HCT116 (cell line): ENCODE data around the gene VEPH1. TPM values are rescaled to one million over a fixed set of nuclear protein-coding genes. Genes with fewer than 3 reads are reported as not detected.

ENCODE experiments used
- ATAC-seq: fragments of 200-7000 bp; cut with Tn5 transposase; 2 replicates; pipeline ENCODE4 v1.9.1; 2020; ENCODE audit warnings: mild to moderate bottlenecking, moderate library complexity
- BruUV-seq: library from RNA; stranded (reverse); fragments of 400-500 nt; replicated peaks from 2 replicates; lab custom pipeline; 2021; lab: Mats Ljungman, UMichigan
- CTCF ChIA-PET: fragments of 300-600 bp; sonication (Branson Sonifier 250); formaldehyde crosslinking; loops from one replicate; lab custom pipeline; 2021; ENCODE audit warnings: antibody characterized with exemption; lab: Charles Lee
- POLR2A ChIA-PET: fragments of 300-600, 350-600 bp; sonication (Branson Sonifier 250); formaldehyde crosslinking; loops from one replicate; lab custom pipeline; 2021; ENCODE audit warnings: antibody characterized with exemption; lab: Charles Lee
- RAD21 ChIA-PET, 2 experiments: fragments of 300-600 bp; sonication (Branson Sonifier 250); formaldehyde crosslinking; loops; one replicate each; lab custom pipeline; 2023; ENCODE audit warnings: low total read pairs in 2 of 2; ENCODE audit not compliant: uncharacterized antibody in 2 of 2, unreplicated experiment in 2 of 2, low non-redundant PET in 1 of 2; lab: Charles Lee
- DNase-seq: peaks from one replicate; pipeline ENCODE4 v3.0.0-alpha.2; 2010; ENCODE audit warnings: low read depth, low spot score
- H2AFZ ChIP-seq: fragments of 200-600 bp; shearing (Covaris generic), sonication (generic); 2 replicates; pipeline ENCODE4 v1.6.1; 2017; ENCODE audit warnings: low read depth, mixed run types, mixed read lengths, antibody characterized with exemption, low read length; ENCODE audit not compliant: poor library complexity, severe bottlenecking
- H3K27ac ChIP-seq: 2 replicates; pipeline ENCODE4 v1.5.1; 2012; ENCODE audit warnings: low read depth, low read length
- H3K27me3 ChIP-seq: fragments of 200-600 bp; sonication (generic); 2 replicates; pipeline ENCODE4 v1.6.1; 2016; ENCODE audit warnings: mixed run types, low read length, mixed read lengths; ENCODE audit not compliant: insufficient read depth
- H3K36me3 ChIP-seq, 2 experiments: fragments of 200-500 bp in 1 of 2; fragments of 200-600 bp in 1 of 2; sonication (Bioruptor generic) in 1 of 2; sonication (generic) in 1 of 2; 2 replicates each; pipeline versions ENCODE4 v1.5.1 to v1.6.1; 2014 to 2016; ENCODE audit warnings: low read length in 2 of 2, inconsistent platforms in 1 of 2, mixed read lengths in 1 of 2, mixed run types in 1 of 2; ENCODE audit not compliant: insufficient read depth in 2 of 2, control insufficient read depth in 1 of 2
- H3K4me1 ChIP-seq, 2 experiments: fragments of 200-600 bp in 1 of 2; sonication (generic) in 1 of 2; 2 replicates each; pipeline versions ENCODE4 v1.5.1 to v1.6.1; 2012 to 2017; ENCODE audit warnings: low read length in 2 of 2, inconsistent platforms in 1 of 2, mild to moderate bottlenecking in 1 of 2, mixed read lengths in 1 of 2, mixed run types in 1 of 2, moderate library complexity in 1 of 2; ENCODE audit not compliant: insufficient read depth in 2 of 2, control insufficient read depth in 1 of 2
- H3K4me2 ChIP-seq: fragments of 200-600 bp; sonication (generic); 2 replicates; pipeline ENCODE4 v1.6.1; 2017; ENCODE audit warnings: mixed run types, low read length, mixed read lengths
- H3K4me3 ChIP-seq, 2 experiments: fragments of 200-600 bp in 1 of 2; sonication (generic) in 1 of 2; replicated peaks in 1 of 2; 2 replicates each; pipeline ENCODE4 v1.5.1; 2011 to 2016; ENCODE audit warnings: low read length in 2 of 2, control low read depth in 1 of 2, low read depth in 1 of 2, mild to moderate bottlenecking in 1 of 2, mixed read lengths in 1 of 2, mixed run types in 1 of 2
- H3K79me2 ChIP-seq: fragments of 200-600 bp; sonication (generic); 2 replicates; pipeline ENCODE4 v1.6.1; 2017; ENCODE audit warnings: mild to moderate bottlenecking, mixed run types, low read length, moderate library complexity, mixed read lengths; ENCODE audit not compliant: insufficient read depth
- H3K9ac ChIP-seq: fragments of 200-600 bp; sonication (generic); 2 replicates; pipeline ENCODE4 v1.6.1; 2016; ENCODE audit warnings: low read length, mixed read lengths
- H3K9me2 ChIP-seq: fragments of 200-600 bp; sonication (generic), shearing (Covaris generic); 2 replicates; pipeline ENCODE4 v1.6.1; 2017; ENCODE audit warnings: mixed run types, mild to moderate bottlenecking, moderate library complexity; ENCODE audit not compliant: insufficient read depth
- H3K9me3 ChIP-seq, 2 experiments: fragments of 200-500 bp in 1 of 2; fragments of 200-600 bp in 1 of 2; sonication (Bioruptor generic) in 1 of 2; sonication (generic) in 1 of 2; 2 replicates each; pipeline ENCODE4 v1.6.1; 2014 to 2017; ENCODE audit warnings: low read length in 2 of 2, mixed read lengths in 2 of 2, inconsistent platforms in 1 of 2, low read depth in 1 of 2, mild to moderate bottlenecking in 1 of 2, mixed run types in 1 of 2, moderate library complexity in 1 of 2; ENCODE audit not compliant: control insufficient read depth in 1 of 2, insufficient read depth in 1 of 2
- H4K20me1 ChIP-seq: fragments of 200-600 bp; sonication (generic), shearing (Covaris generic); 2 replicates; pipeline ENCODE4 v1.6.1; 2017; ENCODE audit warnings: mixed run types, mild to moderate bottlenecking, moderate library complexity; ENCODE audit not compliant: insufficient read depth
- CEBPB ChIP-seq: IDR thresholded peaks from 2 replicates; pipeline ENCODE4 v1.6.1; 2012; ENCODE audit warnings: low read depth
- EGR1 ChIP-seq: IDR thresholded peaks from 2 replicates; pipeline ENCODE4 v1.6.1; 2012; ENCODE audit warnings: low read depth
- EZH2 ChIP-seq: fragments of 200-600 bp; sonication (generic); IDR thresholded peaks from 2 replicates; pipeline ENCODE4 v1.6.1; 2017; ENCODE audit warnings: antibody characterized with exemption, mixed run types
- JUND ChIP-seq: IDR thresholded peaks from 2 replicates; pipeline ENCODE4 v1.6.1; 2012
- RAD21 ChIP-seq: IDR thresholded peaks from 2 replicates; pipeline ENCODE4 v1.6.1; 2012; ENCODE audit warnings: low read depth, mild to moderate bottlenecking
- YY1 ChIP-seq: IDR thresholded peaks from 2 replicates; pipeline ENCODE4 v1.6.1; 2011; ENCODE audit warnings: low read length, low read depth, moderate library complexity, mild to moderate bottlenecking; ENCODE audit not compliant: insufficient replicate concordance; ENCODE audit errors: extremely low read depth
- ZFX ChIP-seq: fragments of 450-650 bp; IDR thresholded peaks from 2 replicates; pipeline ENCODE4 v1.6.1; 2017
- ZNF274 ChIP-seq: fragments of 200-500 bp; sonication (Bioruptor generic); IDR thresholded peaks from 2 replicates; pipeline ENCODE4 v1.6.1; 2014; ENCODE audit warnings: mild to moderate bottlenecking, low read depth, low read length, inconsistent platforms
- intact Hi-C: fragments of 100-400 bp; cut with micrococcal nuclease; formaldehyde crosslinking; loops from 2 replicates; pipeline ENCODE4 v1.10.0; 2022
- total RNA-seq: library from RNA; stranded (reverse); gene quantifications from one replicate; pipeline ENCODE4 v1.2.1, GENCODE V29; 2021; ENCODE audit not compliant: unreplicated experiment
- TF ChIP-seq, protein P1 (sequence below): IDR thresholded peaks from 2 replicates; pipeline ENCODE4 v1.6.1; 2012; ENCODE audit warnings: low read depth

VEPH1 gene
- total RNA-seq, 1 experiment from 2014 or later = 4.9 TPM

DNA sequence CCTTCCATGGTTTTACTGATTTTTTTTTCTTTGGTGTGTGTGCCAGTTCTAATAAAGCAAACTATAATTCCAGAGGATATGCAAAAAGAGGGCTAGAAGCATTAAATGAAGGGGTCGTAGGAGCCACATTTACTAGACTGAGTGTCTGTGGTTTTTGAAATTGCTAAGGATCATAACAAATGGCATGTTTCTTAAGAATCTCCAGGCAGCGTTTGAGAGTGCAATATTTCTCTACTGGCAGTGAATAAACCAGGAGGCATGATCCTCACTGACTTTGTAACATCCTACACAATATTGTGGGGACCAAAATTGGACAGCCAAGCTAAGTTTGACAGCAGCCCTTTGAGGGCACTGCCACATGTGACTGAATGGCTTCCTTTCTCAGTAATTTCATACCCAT, 227.4 kb downstream of the VEPH1 start:
- no peak overlapping the region for H2AFZ ChIP-seq
- ChIA-PET CTCF (no interaction called here), RAD21 (no interaction called here), POLR2A (no interaction called here)
- H3K9ac ChIP-seq = no peak overlapping the region
- H3K36me3 ChIP-seq = no peaks in the 10 kb centered on the region
- no peaks in the 10 kb centered on the region for H3K27me3 ChIP-seq
- H3K27ac ChIP-seq = no peak overlapping the region
- H4K20me1 ChIP-seq = no peaks in the 10 kb centered on the region
- no peak for DNase-seq
- no TSS peak for BruUV-seq
- intact Hi-C loops = no loop called here
- no peak for TF ChIP-seq EGR1
- TF ChIP-seq YY1 = no peak
- no peak for TF ChIP-seq ZFX
- no peak for TF ChIP-seq CEBPB
- TF ChIP-seq RAD21 = no peak
- no peak for TF ChIP-seq JUND
- no peak for TF ChIP-seq ZNF274
- no peak for TF ChIP-seq EZH2
- TF ChIP-seq, protein P1, sequence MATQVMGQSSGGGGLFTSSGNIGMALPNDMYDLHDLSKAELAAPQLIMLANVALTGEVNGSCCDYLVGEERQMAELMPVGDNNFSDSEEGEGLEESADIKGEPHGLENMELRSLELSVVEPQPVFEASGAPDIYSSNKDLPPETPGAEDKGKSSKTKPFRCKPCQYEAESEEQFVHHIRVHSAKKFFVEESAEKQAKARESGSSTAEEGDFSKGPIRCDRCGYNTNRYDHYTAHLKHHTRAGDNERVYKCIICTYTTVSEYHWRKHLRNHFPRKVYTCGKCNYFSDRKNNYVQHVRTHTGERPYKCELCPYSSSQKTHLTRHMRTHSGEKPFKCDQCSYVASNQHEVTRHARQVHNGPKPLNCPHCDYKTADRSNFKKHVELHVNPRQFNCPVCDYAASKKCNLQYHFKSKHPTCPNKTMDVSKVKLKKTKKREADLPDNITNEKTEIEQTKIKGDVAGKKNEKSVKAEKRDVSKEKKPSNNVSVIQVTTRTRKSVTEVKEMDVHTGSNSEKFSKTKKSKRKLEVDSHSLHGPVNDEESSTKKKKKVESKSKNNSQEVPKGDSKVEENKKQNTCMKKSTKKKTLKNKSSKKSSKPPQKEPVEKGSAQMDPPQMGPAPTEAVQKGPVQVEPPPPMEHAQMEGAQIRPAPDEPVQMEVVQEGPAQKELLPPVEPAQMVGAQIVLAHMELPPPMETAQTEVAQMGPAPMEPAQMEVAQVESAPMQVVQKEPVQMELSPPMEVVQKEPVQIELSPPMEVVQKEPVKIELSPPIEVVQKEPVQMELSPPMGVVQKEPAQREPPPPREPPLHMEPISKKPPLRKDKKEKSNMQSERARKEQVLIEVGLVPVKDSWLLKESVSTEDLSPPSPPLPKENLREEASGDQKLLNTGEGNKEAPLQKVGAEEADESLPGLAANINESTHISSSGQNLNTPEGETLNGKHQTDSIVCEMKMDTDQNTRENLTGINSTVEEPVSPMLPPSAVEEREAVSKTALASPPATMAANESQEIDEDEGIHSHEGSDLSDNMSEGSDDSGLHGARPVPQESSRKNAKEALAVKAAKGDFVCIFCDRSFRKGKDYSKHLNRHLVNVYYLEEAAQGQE = no peak
- H3K4me3 ChIP-seq = no peak overlapping the region
- H3K79me2 ChIP-seq = no peaks in the 10 kb centered on the region
- H3K9me3 ChIP-seq = no peaks in the 10 kb centered on the region
- ATAC-seq = no peak
- H3K4me1 ChIP-seq = no peaks in the 10 kb centered on the region
- H3K4me2 ChIP-seq = no peak overlapping the region
- H3K9me2 ChIP-seq = no peaks in the 10 kb centered on the region
